Natural killer cell (primary cell): Measurements from ENCODE around the gene PRKN. TPM values are rescaled to one million over a fixed set of nuclear protein-coding genes. Genes with fewer than 3 reads are reported as not detected.

Experiments used
- ATAC-seq, 3 donors: fragments of 150-1000 bp in 2 of 3; fragments of 200-7000 bp in 1 of 3; cut with Tn5 transposase; 1 replicate in 1 of 3; 2 replicates in 2 of 3; pipeline ENCODE4 v1.10.0; 2021; ENCODE audit warnings: mild to moderate bottlenecking in 2 of 3, moderate library complexity in 2 of 3
- DNase-seq, 2 donors: peaks; one replicate each; pipeline versions ENCODE4 v3.0.0 to v3.0.0-alpha.2; 2013 to 2021; ENCODE audit warnings: mixed read lengths in 1 of 2
- H3K27ac ChIP-seq: one replicate; pipeline ENCODE4 v1.5.1; 2013; ENCODE audit warnings: mild to moderate bottlenecking, low read length
- H3K27me3 ChIP-seq: one replicate; pipeline ENCODE4 v1.6.1; 2013; ENCODE audit warnings: low read length; ENCODE audit not compliant: control insufficient read depth, insufficient read depth
- H3K36me3 ChIP-seq: one replicate; pipeline ENCODE4 v1.6.1; 2013; ENCODE audit warnings: low read length; ENCODE audit not compliant: control insufficient read depth, insufficient read depth
- H3K4me1 ChIP-seq: one replicate; pipeline ENCODE4 v1.6.1; 2013; ENCODE audit warnings: low read length; ENCODE audit not compliant: control insufficient read depth, insufficient read depth
- H3K4me3 ChIP-seq: one replicate; pipeline ENCODE4 v1.5.1; 2013; ENCODE audit warnings: low read length
- H3K9me3 ChIP-seq: one replicate; pipeline ENCODE4 v1.6.1; 2013; ENCODE audit warnings: low read length; ENCODE audit not compliant: control insufficient read depth, insufficient read depth
- H3K27ac Mint-ChIP-seq, 2 donors: one replicate each; pipeline ENCODE4 v1.8.0; 2022; ENCODE audit warnings: mild to moderate bottlenecking in 2 of 2, mixed read lengths in 2 of 2, moderate library complexity in 1 of 2
- H3K27me3 Mint-ChIP-seq, 2 donors: one replicate each; pipeline ENCODE4 v1.8.0; 2022; ENCODE audit warnings: low read depth in 2 of 2, mixed read lengths in 2 of 2
- H3K36me3 Mint-ChIP-seq: one replicate; pipeline ENCODE4 v1.8.0; 2022; ENCODE audit warnings: mixed read lengths
- H3K4me1 Mint-ChIP-seq, 2 donors: one replicate each; pipeline ENCODE4 v1.8.0; 2022; ENCODE audit warnings: mixed read lengths in 2 of 2
- H3K4me3 Mint-ChIP-seq: one replicate; pipeline ENCODE4 v1.8.0; 2022; ENCODE audit warnings: mild to moderate bottlenecking, moderate library complexity, mixed read lengths
- H3K9me3 Mint-ChIP-seq, 2 donors: one replicate each; pipeline ENCODE4 v1.8.0; 2022; ENCODE audit warnings: mixed read lengths in 2 of 2
- CTCF ChIP-seq: fragments of 200-600 bp; IDR thresholded peaks from one replicate; pipeline ENCODE4 v1.8.0; 2022; ENCODE audit warnings: antibody characterized with exemption
- WGBS: methylation state at CpG from one replicate; pipeline ENCODE4 v1.1.7; 2013; ENCODE audit warnings: missing lambda C conversion rate; ENCODE audit not compliant: insufficient coverage; 5-methylcytosine and 5-hydroxymethylcytosine counted together
- intact Hi-C: fragments of 100-400 bp; cut with micrococcal nuclease; formaldehyde crosslinking; loops from one replicate; pipeline ENCODE4 v1.14.2; 2022
- total RNA-seq, 4 donors: library from RNA; stranded (reverse); fragments of 120-200 nt in 1 of 4; gene quantifications; one replicate each; pipeline versions ENCODE4 v1.2.3 to v1.2.4, GENCODE V29; 2013 to 2022

Gene PRKN
- total RNA-seq, 3 donors from 2014 or later (not counting 1 experiment from before 2014, with no cell fraction given), result 1.4 to 1.9 (median 1.9) TPM

GRCh38 chr6:161536224-161536630 lies 1191.3 kb downstream of the PRKN start:
- Histone ChIP-seq H3K4me1 (no peaks in the 10 kb centered on the region), H3K36me3 (no peaks in the 10 kb centered on the region), H3K4me3 (no peak overlapping the region), H3K27ac (no peak overlapping the region), H3K27me3 (no peaks in the 10 kb centered on the region), H3K9me3 (no peaks in the 10 kb centered on the region)
- WGBS, result 88% methylated on average over 3 of the region's 3 CpGs
- ATAC-seq (no peak), DNase-seq (no peak)
- no peak overlapping the region for H3K27ac Mint-ChIP-seq
- no peaks in the 10 kb centered on the region for H3K36me3 Mint-ChIP-seq
- peaks cover 0 to 2% of the 10 kb centered on the region in 2 donors for H3K27me3 Mint-ChIP-seq
- H3K9me3 Mint-ChIP-seq, result no peaks in the 10 kb centered on the region
- intact Hi-C loops, result no loop called here
- no peaks in the 10 kb centered on the region for H3K4me1 Mint-ChIP-seq
- H3K4me3 Mint-ChIP-seq, result no peak overlapping the region
- TF ChIP-seq CTCF, result no peak

GRCh38 chr6:161534264-161534873 lies 1193.2 kb downstream of the PRKN start:
- Histone ChIP-seq H3K36me3 (no peaks in the 10 kb centered on the region), H3K4me1 (no peaks in the 10 kb centered on the region), H3K27ac (no peak overlapping the region), H3K27me3 (no peaks in the 10 kb centered on the region), H3K9me3 (no peaks in the 10 kb centered on the region), H3K4me3 (no peak overlapping the region)
- H3K9me3 Mint-ChIP-seq, result no peaks in the 10 kb centered on the region
- H3K4me1 Mint-ChIP-seq, result no peaks in the 10 kb centered on the region
- WGBS, result 88% methylated on average over 13 of the region's 13 CpGs
- TF ChIP-seq CTCF, result no peak
- no peak for DNase-seq
- intact Hi-C loops, result no loop called here
- H3K27ac Mint-ChIP-seq, result no peak overlapping the region
- peaks cover 0 to 2% of the 10 kb centered on the region in 2 donors for H3K27me3 Mint-ChIP-seq
- H3K36me3 Mint-ChIP-seq, result no peaks in the 10 kb centered on the region
- H3K4me3 Mint-ChIP-seq, result no peak overlapping the region
- ATAC-seq, result no peak

GRCh38 chr6:161533266-161533665 lies 1194.3 kb downstream of the PRKN start:
- no peaks in the 10 kb centered on the region for H3K9me3 ChIP-seq
- no peaks in the 10 kb centered on the region for H3K36me3 Mint-ChIP-seq
- H3K27ac ChIP-seq, result no peak overlapping the region
- H3K9me3 Mint-ChIP-seq, result no peaks in the 10 kb centered on the region
- no peaks in the 10 kb centered on the region for H3K4me1 Mint-ChIP-seq
- peaks cover 0 to 2% of the 10 kb centered on the region in 2 donors for H3K27me3 Mint-ChIP-seq
- no peak for TF ChIP-seq CTCF
- ATAC-seq (no peak), DNase-seq (no peak)
- no peak overlapping the region for H3K4me3 ChIP-seq
- WGBS, result 84% methylated on average over 9 of the region's 9 CpGs
- H3K36me3 ChIP-seq, result no peaks in the 10 kb centered on the region
- no peaks in the 10 kb centered on the region for H3K27me3 ChIP-seq
- no peak overlapping the region for H3K27ac Mint-ChIP-seq
- intact Hi-C loops, result no loop called here
- H3K4me1 ChIP-seq, result no peaks in the 10 kb centered on the region
- no peak overlapping the region for H3K4me3 Mint-ChIP-seq

- intact Hi-C loops, result no loop called here
- Histone ChIP-seq H3K27ac (no peak overlapping the region), H3K9me3 (no peaks in the 10 kb centered on the region), H3K27me3 (no peaks in the 10 kb centered on the region), H3K36me3 (no peaks in the 10 kb centered on the region), H3K4me1 (no peaks in the 10 kb centered on the region), H3K4me3 (no peak overlapping the region)
- WGBS, result 83% methylated on average over 5 of the region's 6 CpGs
- TF ChIP-seq CTCF, result no peak
- H3K4me1 Mint-ChIP-seq, result no peaks in the 10 kb centered on the region
- DNase-seq, result no peak
- no peak overlapping the region for H3K4me3 Mint-ChIP-seq
- ATAC-seq, result no peak
- H3K27me3 Mint-ChIP-seq, result peaks cover 0 to 2% of the 10 kb centered on the region in 2 donors
- H3K9me3 Mint-ChIP-seq, result no peaks in the 10 kb centered on the region
- H3K36me3 Mint-ChIP-seq, result no peaks in the 10 kb centered on the region
- no peak overlapping the region for H3K27ac Mint-ChIP-seq
Observed at GRCh38 chr6:161532536-161532935, 1195.0 kb downstream of the PRKN start.
